PC-3 (cell line): Measurements from ENCODE around the gene SAMD3.

Experiments
- CTCF ChIP-seq: fragments of 300-600 bp; sonication (generic); conservative IDR thresholded peaks from 2 replicates; pipeline ENCODE4 v1.5.1; 2017; ENCODE audit warnings: antibody characterized with exemption, low read depth, mild to moderate bottlenecking, low read length
- EZH2 ChIP-seq: fragments of 300-600 bp; sonication (generic); IDR thresholded peaks from one replicate; pipeline ENCODE4 v1.6.1; 2017; ENCODE audit warnings: antibody characterized with exemption, mild to moderate bottlenecking, low read length; ENCODE audit not compliant: unreplicated experiment
- EZH2phosphoT487 ChIP-seq: fragments of 300-600 bp; sonication (generic); IDR thresholded peaks from 2 replicates; pipeline ENCODE4 v1.6.1; 2018; ENCODE audit warnings: mild to moderate bottlenecking, antibody characterized with exemption, low read length, borderline replicate concordance

- no peak for TF ChIP-seq CTCF
- no peak for TF ChIP-seq EZH2
- TF ChIP-seq EZH2phosphoT487, result no peak
Measured at GRCh38 chr6:130182466-130182865, 40.3 kb downstream of the SAMD3 start.
